SK-N-SH (cell line): ENCODE results near the gene KY. TPM values are rescaled to one million over a fixed set of nuclear protein-coding genes. Genes with fewer than 3 reads are reported as not detected.

Experiments
- CTCF ChIA-PET: fragments of 300-600, 350-600 bp; formaldehyde crosslinking; extraction: SDS; loops from one replicate; lab custom pipeline; 2021; lab: Yijun Ruan, JAX
- POLR2A ChIA-PET: fragments of 350-600 bp; sonication (Branson Sonifier 250); formaldehyde crosslinking; extraction: SDS; loops from one replicate; lab custom pipeline; 2020; ENCODE audit warnings: antibody characterized with exemption, inconsistent platforms; lab: Yijun Ruan, JAX
- DNase-seq: peaks from one replicate; pipeline ENCODE4 v3.0.0; 2012
- H2AFZ ChIP-seq: fragments of 200-600 bp; sonication (generic); 2 replicates; pipeline ENCODE4 v1.8.1; 2016; ENCODE audit warnings: antibody characterized with exemption, mild to moderate bottlenecking, low read depth
- H3F3A ChIP-seq: fragments of 200-600 bp; sonication (generic); replicated peaks from 2 replicates; pipeline ENCODE3; 2016; ENCODE audit warnings: antibody characterized with exemption, mild to moderate bottlenecking; ENCODE audit not compliant: insufficient read depth
- H3K27ac ChIP-seq, 2 experiments: fragments of 200-500 bp in 1 of 2; fragments of 200-600 bp in 1 of 2; sonication (Bioruptor generic) in 1 of 2; sonication (generic), shearing (Covaris generic) in 1 of 2; 2 replicates each; pipeline versions ENCODE4 v1.5.1 to v1.6.1; 2014 to 2016; ENCODE audit warnings: low read depth in 2 of 2, inconsistent platforms in 1 of 2, low read length in 1 of 2, mild to moderate bottlenecking in 1 of 2, mixed read lengths in 1 of 2
- H3K27me3 ChIP-seq: fragments of 200-600 bp; sonication (generic), shearing (Covaris generic); 2 replicates; pipeline ENCODE4 v1.6.1; 2016; ENCODE audit warnings: mixed run types; ENCODE audit not compliant: insufficient read depth
- H3K36me3 ChIP-seq, 2 experiments: fragments of 200-500 bp in 1 of 2; fragments of 200-600 bp in 1 of 2; sonication (Bioruptor generic) in 1 of 2; sonication (generic) in 1 of 2; replicated peaks in 1 of 2; 2 replicates each; pipeline versions ENCODE3 to v1.5.1; 2014 to 2016; ENCODE audit warnings: low read length in 1 of 2, mild to moderate bottlenecking in 1 of 2; ENCODE audit not compliant: insufficient read depth in 2 of 2, control insufficient read depth in 1 of 2
- H3K4me1 ChIP-seq, 2 experiments: fragments of 200-500 bp in 1 of 2; fragments of 200-600 bp in 1 of 2; sonication (Bioruptor generic) in 1 of 2; sonication (generic), shearing (Covaris generic) in 1 of 2; 2 replicates each; pipeline versions ENCODE4 v1.5.1 to v1.6.1; 2014 to 2016; ENCODE audit warnings: low read depth in 1 of 2, low read length in 1 of 2, mixed run types in 1 of 2; ENCODE audit not compliant: insufficient read depth in 2 of 2, control insufficient read depth in 1 of 2
- H3K4me2 ChIP-seq: fragments of 200-600 bp; sonication (generic), shearing (Covaris generic); 2 replicates; pipeline ENCODE4 v1.6.1; 2017; ENCODE audit warnings: mixed run types
- H3K4me3 ChIP-seq, 2 experiments: fragments of 200-500 bp in 1 of 2; fragments of 200-600 bp in 1 of 2; sonication (Bioruptor generic) in 1 of 2; sonication (generic), shearing (Covaris generic) in 1 of 2; 2 replicates each; pipeline versions ENCODE4 v1.5.1 to v1.8.1; 2014 to 2016; ENCODE audit warnings: low read depth in 2 of 2, inconsistent platforms in 1 of 2, low read length in 1 of 2, mild to moderate bottlenecking in 1 of 2, mixed read lengths in 1 of 2, moderate library complexity in 1 of 2
- H3K79me2 ChIP-seq: fragments of 200-600 bp; sonication (generic); 2 replicates; pipeline ENCODE4 v1.8.1; 2017; ENCODE audit warnings: mild to moderate bottlenecking; ENCODE audit not compliant: insufficient read depth
- H3K9ac ChIP-seq: fragments of 200-600 bp; sonication (generic); 2 replicates; pipeline ENCODE4 v1.6.1; 2017; ENCODE audit warnings: mixed run types
- H3K9me2 ChIP-seq: fragments of 200-600 bp; sonication (generic); 2 replicates; pipeline ENCODE4 v1.6.1; 2017; ENCODE audit warnings: mixed run types
- H3K9me3 ChIP-seq: fragments of 200-600 bp; sonication (generic); 2 replicates; pipeline ENCODE4 v1.6.1; 2017; ENCODE audit warnings: mixed run types, mild to moderate bottlenecking, moderate library complexity
- H4K20me1 ChIP-seq: fragments of 200-600 bp; sonication (generic); 2 replicates; pipeline ENCODE4 v1.6.1; 2017; ENCODE audit warnings: mild to moderate bottlenecking, mixed run types; ENCODE audit not compliant: insufficient read depth
- CTCF ChIP-seq: fragments of 200-600 bp; sonication (generic); IDR thresholded peaks from 2 replicates; pipeline ENCODE4 v1.6.1; 2017; ENCODE audit warnings: antibody characterized with exemption, mild to moderate bottlenecking, moderate library complexity
- ELF1 ChIP-seq: IDR thresholded peaks from 2 replicates; pipeline ENCODE4 v1.4.0; 2012
- FOSL2 ChIP-seq: IDR thresholded peaks from 2 replicates; pipeline ENCODE4 v1.4.0; 2012; ENCODE audit warnings: low read depth, mild to moderate bottlenecking, moderate library complexity, borderline replicate concordance
- GABPA ChIP-seq: IDR thresholded peaks from 2 replicates; pipeline ENCODE4 v1.4.0; 2012; ENCODE audit warnings: low read depth, mild to moderate bottlenecking
- GATA2 ChIP-seq: sonication (generic); formaldehyde crosslinking; IDR thresholded peaks from 2 replicates; pipeline ENCODE4 v1.5.0; 2020; ENCODE audit warnings: mild to moderate bottlenecking, missing genetic modification reagents
- MXI1 ChIP-seq: IDR thresholded peaks from 2 replicates; pipeline ENCODE4 v1.6.1; 2012; ENCODE audit warnings: mild to moderate bottlenecking, low read depth, low read length, improper control_type of control experiment
- NRF1 ChIP-seq: IDR thresholded peaks from 2 replicates; pipeline ENCODE4 v1.6.1; 2012; ENCODE audit warnings: low read depth, mild to moderate bottlenecking, low read length
- RAD21 ChIP-seq: IDR thresholded peaks from 2 replicates; pipeline ENCODE4 v1.6.1; 2012; ENCODE audit warnings: mild to moderate bottlenecking, low read length
- REST ChIP-seq: IDR thresholded peaks from 2 replicates; pipeline ENCODE4 v1.6.1; 2012; ENCODE audit warnings: mild to moderate bottlenecking, low read depth, low read length, moderate library complexity
- SIN3A ChIP-seq: IDR thresholded peaks from 2 replicates; pipeline ENCODE4 v1.6.1; 2012; ENCODE audit warnings: low read depth, mild to moderate bottlenecking, low read length, moderate library complexity, borderline replicate concordance
- SMC3 ChIP-seq: IDR thresholded peaks from 2 replicates; pipeline ENCODE4 v1.6.1; 2012; ENCODE audit warnings: low read depth, low read length, improper control_type of control experiment
- TAF1 ChIP-seq: IDR thresholded peaks from 2 replicates; pipeline ENCODE4 v1.6.1; 2012; ENCODE audit warnings: low read depth, mild to moderate bottlenecking, low read length, moderate library complexity, borderline replicate concordance
- TCF12 ChIP-seq: IDR thresholded peaks from 2 replicates; pipeline ENCODE4 v1.4.0; 2012
- TEAD4 ChIP-seq: IDR thresholded peaks from 2 replicates; pipeline ENCODE4 v1.4.0; 2012; ENCODE audit warnings: mild to moderate bottlenecking, borderline replicate concordance; ENCODE audit not compliant: insufficient read depth
- WGBS: methylation state at CpG from one replicate; pipeline ENCODE4 v1.1.6; 2017; ENCODE audit warnings: low lambda C conversion rate; 5-methylcytosine and 5-hydroxymethylcytosine counted together
- polyA plus RNA-seq, 3 experiments: library from polyadenylated mRNA; depleted of rRNA; stranded (reverse); fragments of >200 nt; gene quantifications; 2 replicates each; pipeline ENCODE4 v1.2.3, GENCODE V29; 2012
- TF ChIP-seq, protein P1 (sequence below): IDR thresholded peaks from 2 replicates; pipeline ENCODE4 v1.4.0; 2012; ENCODE audit warnings: low read depth, borderline replicate concordance

The KY gene
- polyA plus RNA-seq, 1 of the 3 experiments (the other 2 are of a cell fraction), result 2.4 TPM

DNA sequence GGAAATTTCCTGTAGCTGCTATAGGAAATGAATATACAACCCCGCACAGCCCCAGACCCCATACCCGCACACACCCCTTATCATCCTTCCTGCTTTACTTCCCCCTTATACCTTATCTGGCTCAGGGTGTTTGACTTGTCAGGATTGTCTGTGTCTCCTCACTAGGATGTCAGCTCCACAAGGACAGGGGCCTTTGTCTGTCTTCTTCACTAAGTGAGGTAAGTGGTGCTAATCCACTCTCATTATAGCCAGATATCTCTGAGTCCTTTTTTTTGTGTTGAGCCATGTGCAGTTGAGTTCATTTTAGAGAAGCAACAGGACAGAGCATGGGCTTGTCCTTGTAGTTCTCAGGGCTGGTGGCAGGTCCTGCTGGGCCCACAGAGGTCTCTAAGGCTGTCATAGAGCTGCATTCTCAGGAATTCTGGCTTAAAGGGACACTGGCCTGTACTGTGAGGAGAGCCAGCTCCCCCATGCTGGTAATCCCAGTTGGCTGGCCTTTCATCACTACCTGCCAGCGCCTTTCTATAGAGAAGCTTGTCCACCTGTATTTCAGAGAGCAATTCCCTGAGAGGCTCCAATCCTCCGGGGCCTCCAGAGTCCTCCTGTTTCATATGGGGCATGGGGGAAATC lies 9.0 kb downstream of the KY start:
- no peak overlapping the region for H3K4me3 ChIP-seq
- H3K79me2 ChIP-seq, result no peaks in the 10 kb centered on the region
- no peaks in the 10 kb centered on the region for H3K27me3 ChIP-seq
- H2AFZ ChIP-seq, result no peak overlapping the region
- no peaks in the 10 kb centered on the region for H4K20me1 ChIP-seq
- POLR2A ChIA-PET, result interaction anchor here (1.9 kb wide), 1 partner anchor 39 kb away, joined by 5 read pairs; no protein-coding TSS in a partner anchor
- CTCF ChIA-PET, result interaction anchor here (1.2 to 10.3 kb wide), 2 partner anchors 16 to 40 kb away, joined by 3 to 76 read pairs; no protein-coding TSS in a partner anchor
- H3K36me3 ChIP-seq, result peaks cover 0 to 7% of the 10 kb centered on the region in 2 experiments
- H3K4me1 ChIP-seq, result peaks cover 0 to 49% of the 10 kb centered on the region in 2 experiments; a peak in 1 of 4 replicates
- no peak for TF ChIP-seq FOSL2
- TF ChIP-seq CTCF, result no peak
- no peak for TF ChIP-seq NRF1
- TF ChIP-seq, protein P1, sequence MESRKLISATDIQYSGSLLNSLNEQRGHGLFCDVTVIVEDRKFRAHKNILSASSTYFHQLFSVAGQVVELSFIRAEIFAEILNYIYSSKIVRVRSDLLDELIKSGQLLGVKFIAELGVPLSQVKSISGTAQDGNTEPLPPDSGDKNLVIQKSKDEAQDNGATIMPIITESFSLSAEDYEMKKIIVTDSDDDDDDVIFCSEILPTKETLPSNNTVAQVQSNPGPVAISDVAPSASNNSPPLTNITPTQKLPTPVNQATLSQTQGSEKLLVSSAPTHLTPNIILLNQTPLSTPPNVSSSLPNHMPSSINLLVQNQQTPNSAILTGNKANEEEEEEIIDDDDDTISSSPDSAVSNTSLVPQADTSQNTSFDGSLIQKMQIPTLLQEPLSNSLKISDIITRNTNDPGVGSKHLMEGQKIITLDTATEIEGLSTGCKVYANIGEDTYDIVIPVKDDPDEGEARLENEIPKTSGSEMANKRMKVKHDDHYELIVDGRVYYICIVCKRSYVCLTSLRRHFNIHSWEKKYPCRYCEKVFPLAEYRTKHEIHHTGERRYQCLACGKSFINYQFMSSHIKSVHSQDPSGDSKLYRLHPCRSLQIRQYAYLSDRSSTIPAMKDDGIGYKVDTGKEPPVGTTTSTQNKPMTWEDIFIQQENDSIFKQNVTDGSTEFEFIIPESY, result no peak
- TF ChIP-seq MXI1, result no peak
- TF ChIP-seq TAF1, result no peak
- TF ChIP-seq, all 33 proteins: peak for 0
- no peak for DNase-seq
- Histone ChIP-seq H3F3A (no peaks in the 10 kb centered on the region), H3K4me2 (no peak overlapping the region), H3K9ac (no peak overlapping the region), H3K27ac (no peak overlapping the region), H3K9me2 (no peaks in the 10 kb centered on the region), H3K9me3 (no peaks in the 10 kb centered on the region)
- WGBS, result 67% methylated on average over 2 of the region's 4 CpGs

DNA sequence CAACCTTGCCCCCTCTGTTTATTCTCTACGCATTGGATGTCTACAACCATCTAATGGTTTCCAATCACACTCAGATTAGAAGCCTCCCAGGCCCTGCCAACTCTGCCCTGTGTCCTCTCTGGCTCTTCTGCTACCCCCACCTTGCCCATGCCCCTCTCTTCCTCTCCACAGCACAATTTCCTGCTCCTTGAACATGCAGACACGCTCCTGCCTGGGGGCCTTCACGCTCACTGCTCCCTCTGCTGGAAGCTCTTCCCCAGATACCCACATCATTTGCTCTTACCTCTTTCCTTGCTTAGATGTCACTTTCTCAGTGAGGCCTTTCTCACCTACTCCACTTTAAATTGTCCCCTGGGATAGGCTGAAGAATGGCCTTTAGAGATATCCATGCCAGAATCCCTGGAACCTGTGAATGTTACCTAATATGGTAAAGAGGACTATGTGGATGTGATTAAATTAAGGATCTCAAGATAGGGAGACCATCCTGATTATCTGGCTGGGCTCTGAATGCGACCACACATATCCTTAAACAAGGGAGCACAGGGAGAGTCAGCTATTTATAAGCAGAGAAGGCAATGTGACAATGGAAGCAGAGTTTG lies 9.9 kb downstream of the KY start:
- no peak overlapping the region for H2AFZ ChIP-seq
- no peaks in the 10 kb centered on the region for H3K79me2 ChIP-seq
- WGBS, result 86% methylated on average over 4 of the region's 4 CpGs
- peak; percentile 64 for DNase-seq
- H3K4me3 ChIP-seq, result no peak overlapping the region; a peak in 1 of 4 replicates
- H3K4me1 ChIP-seq, result peaks cover 0 to 49% of the 10 kb centered on the region in 2 experiments; a peak in 1 of 4 replicates
- CTCF ChIA-PET, result interaction anchor here (0.6 to 10.3 kb wide), 7 partner anchors 15 to 1254 kb away, joined by 3 to 76 read pairs (median 3); no protein-coding TSS in a partner anchor
- H3K9me3 ChIP-seq, result no peaks in the 10 kb centered on the region
- no peaks in the 10 kb centered on the region for H3K9me2 ChIP-seq
- peak overlapping the region in 1 of 2 experiments; percentile 29; a peak in 2 of 4 replicates for H3K27ac ChIP-seq
- no peaks in the 10 kb centered on the region for H3K27me3 ChIP-seq
- H3K4me2 ChIP-seq, result no peak overlapping the region
- peaks cover 0 to under 1% of the 10 kb centered on the region in 2 experiments for H3K36me3 ChIP-seq
- H3F3A ChIP-seq, result no peaks in the 10 kb centered on the region
- TF ChIP-seq GABPA (no peak), SMC3 (peak; percentile 42), TCF12 (no peak), GATA2 (CRISPR knock-in tag) (0 out of 2 replicates have a peak, but pooled peaks have one; percentile 30), CTCF (peak; percentile 51), TEAD4 (no peak), SIN3A (no peak), RAD21 (peak; percentile 36; the same call in 1 of the 2 replicates), REST (no peak), ELF1 (no peak)
- POLR2A ChIA-PET, result interaction anchor here (1.9 kb wide), 1 partner anchor 38 kb away, joined by 5 read pairs; no protein-coding TSS in a partner anchor
- no peak overlapping the region for H3K9ac ChIP-seq
- H4K20me1 ChIP-seq, result no peaks in the 10 kb centered on the region
